ENCODE measurements around the gene IRAG1.

IRAG1 gene

DNA sequence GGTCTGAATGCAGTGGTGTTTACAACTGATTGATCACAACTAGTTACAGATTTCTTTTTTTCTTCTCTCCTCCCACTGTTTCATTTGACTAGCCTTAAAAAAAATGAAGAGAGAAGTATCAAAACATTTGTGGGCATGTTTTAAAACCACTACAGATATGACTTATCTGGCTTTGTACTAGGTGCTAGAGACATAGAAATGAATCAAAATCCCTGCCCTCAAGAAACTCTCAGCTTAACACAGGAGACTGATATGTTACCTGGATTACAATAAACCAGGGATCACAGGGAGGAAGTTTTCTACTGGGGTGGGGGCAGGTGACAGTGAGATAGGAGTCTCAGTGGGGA is 32.3 kb upstream of the IRAG1 start:
- Histone ChIP-seq H2AFZ (ENCODE audit: low read depth, low read length, severe bottlenecking) (no peak overlapping the region), H3K9ac (ENCODE audit: low read length) (no peak overlapping the region), H3K27ac (ENCODE audit: low read depth, low read length) (no peak overlapping the region), H3K4me2 (ENCODE audit: low read depth, low read length, poor library complexity, severe bottlenecking) (no peak overlapping the region), H3K27me3 (ENCODE audit: low read length) (no peaks in the 10 kb centered on the region), H3K9me3 (ENCODE audit: insufficient read depth, low read length) (no peaks in the 10 kb centered on the region), H3K36me3 (ENCODE audit: low read length) (no peaks in the 10 kb centered on the region), H3K4me3 (ENCODE audit: insufficient read depth, low read length, poor library complexity, severe bottlenecking) (no peak overlapping the region), H3K9me2 (replicated peaks; ENCODE audit: insufficient read depth, low read length) (no peaks in the 10 kb centered on the region), H4K20me1 (ENCODE audit: low read depth, low read length) (no peaks in the 10 kb centered on the region), H3K79me2 (ENCODE audit: insufficient read depth, low read length) (no peaks in the 10 kb centered on the region), H3F3A (ENCODE audit: insufficient read depth) (no peaks in the 10 kb centered on the region)
- TF ChIP-seq EZH2phosphoT487 (conservative IDR thresholded peaks at IDR 0.05; ENCODE audit: low read length), result no peak
- TF ChIP-seq, protein P1, sequence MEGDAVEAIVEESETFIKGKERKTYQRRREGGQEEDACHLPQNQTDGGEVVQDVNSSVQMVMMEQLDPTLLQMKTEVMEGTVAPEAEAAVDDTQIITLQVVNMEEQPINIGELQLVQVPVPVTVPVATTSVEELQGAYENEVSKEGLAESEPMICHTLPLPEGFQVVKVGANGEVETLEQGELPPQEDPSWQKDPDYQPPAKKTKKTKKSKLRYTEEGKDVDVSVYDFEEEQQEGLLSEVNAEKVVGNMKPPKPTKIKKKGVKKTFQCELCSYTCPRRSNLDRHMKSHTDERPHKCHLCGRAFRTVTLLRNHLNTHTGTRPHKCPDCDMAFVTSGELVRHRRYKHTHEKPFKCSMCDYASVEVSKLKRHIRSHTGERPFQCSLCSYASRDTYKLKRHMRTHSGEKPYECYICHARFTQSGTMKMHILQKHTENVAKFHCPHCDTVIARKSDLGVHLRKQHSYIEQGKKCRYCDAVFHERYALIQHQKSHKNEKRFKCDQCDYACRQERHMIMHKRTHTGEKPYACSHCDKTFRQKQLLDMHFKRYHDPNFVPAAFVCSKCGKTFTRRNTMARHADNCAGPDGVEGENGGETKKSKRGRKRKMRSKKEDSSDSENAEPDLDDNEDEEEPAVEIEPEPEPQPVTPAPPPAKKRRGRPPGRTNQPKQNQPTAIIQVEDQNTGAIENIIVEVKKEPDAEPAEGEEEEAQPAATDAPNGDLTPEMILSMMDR (IDR thresholded peaks at IDR 0.05; ENCODE audit: insufficient read depth, low read length, poor library complexity, severe bottlenecking), result no peak

DNA sequence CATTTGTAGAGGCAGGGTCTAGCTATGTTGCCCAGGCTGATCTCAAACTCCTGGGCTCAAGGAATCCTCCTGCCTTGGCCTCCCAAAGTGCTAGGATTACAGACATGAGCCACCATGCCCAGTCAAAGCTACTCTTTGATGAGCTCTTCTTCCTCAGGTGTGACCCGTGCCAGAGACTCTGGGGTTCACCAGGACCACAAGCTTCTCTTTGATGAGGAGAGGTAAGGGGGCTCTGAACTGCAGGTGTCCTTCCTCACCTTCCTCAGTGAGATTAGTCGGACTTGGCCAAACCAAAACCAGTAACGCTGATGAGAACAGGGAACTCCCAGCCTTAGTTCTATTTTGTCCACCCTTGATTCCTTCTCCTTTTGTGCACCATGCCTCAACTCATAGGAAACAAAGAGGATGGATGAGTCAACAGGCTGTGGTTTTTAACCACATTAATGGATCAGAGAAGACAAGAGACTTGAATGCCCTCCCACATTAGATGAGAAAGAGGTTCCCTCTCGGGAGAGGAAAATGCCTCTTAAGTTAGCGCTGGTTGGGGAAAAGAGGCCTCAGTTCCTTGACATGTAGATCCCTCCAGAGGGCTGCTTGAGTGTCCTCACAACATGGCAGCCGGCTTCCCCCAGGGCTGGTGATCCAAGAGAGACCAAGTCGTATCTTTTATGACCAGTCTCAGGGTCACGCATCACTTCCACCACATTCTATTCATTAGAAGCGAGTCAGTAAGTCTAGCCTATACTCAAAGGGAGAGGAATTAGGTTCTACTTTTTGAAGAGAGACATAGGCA is 31.8 kb upstream of the IRAG1 start:
- no peaks in the 10 kb centered on the region for H3K27me3 ChIP-seq (ENCODE audit: low read length)
- H3K4me2 ChIP-seq (ENCODE audit: low read depth, low read length, poor library complexity, severe bottlenecking), result no peak overlapping the region
- H3K9me3 ChIP-seq (ENCODE audit: insufficient read depth, low read length), result no peaks in the 10 kb centered on the region
- TF ChIP-seq, protein P1 (IDR thresholded peaks at IDR 0.05; ENCODE audit: insufficient read depth, low read length, poor library complexity, severe bottlenecking), result no peak
- no peak for TF ChIP-seq EZH2phosphoT487 (conservative IDR thresholded peaks at IDR 0.05; ENCODE audit: low read length)
- H3K36me3 ChIP-seq (ENCODE audit: low read length), result no peaks in the 10 kb centered on the region
- no peaks in the 10 kb centered on the region for H3K79me2 ChIP-seq (ENCODE audit: insufficient read depth, low read length)
- no peaks in the 10 kb centered on the region for H3F3A ChIP-seq (ENCODE audit: insufficient read depth)
- H3K27ac ChIP-seq (ENCODE audit: low read depth, low read length), result no peak overlapping the region
- H4K20me1 ChIP-seq (ENCODE audit: low read depth, low read length), result no peaks in the 10 kb centered on the region
- H3K9ac ChIP-seq (ENCODE audit: low read length), result no peak overlapping the region
- H2AFZ ChIP-seq (ENCODE audit: low read depth, low read length, severe bottlenecking), result no peak overlapping the region
- H3K9me2 ChIP-seq (replicated peaks; ENCODE audit: insufficient read depth, low read length), result no peaks in the 10 kb centered on the region
- no peak overlapping the region for H3K4me3 ChIP-seq (ENCODE audit: insufficient read depth, low read length, poor library complexity, severe bottlenecking)

DNA sequence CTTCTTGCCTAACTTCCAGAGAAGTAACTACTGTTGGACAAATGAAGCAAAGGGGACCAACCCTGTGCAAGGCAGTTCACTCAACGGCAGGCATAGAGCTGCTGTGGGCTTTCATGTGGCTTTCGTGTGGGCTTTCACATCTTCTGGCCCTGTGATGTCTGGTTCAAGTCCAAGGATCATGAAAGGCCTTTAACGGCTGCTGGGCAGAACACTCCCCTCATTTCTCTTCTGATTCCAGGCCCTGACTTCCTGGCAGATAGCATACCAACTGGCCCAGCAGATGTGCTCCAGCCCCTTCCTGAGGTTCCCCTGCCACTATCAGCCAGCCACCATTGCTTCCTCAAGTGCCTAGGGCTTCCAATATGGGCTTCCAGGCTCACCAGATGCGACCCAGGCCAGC is 28.8 kb upstream of the IRAG1 start:
- Histone ChIP-seq H3K27ac (ENCODE audit: low read depth, low read length) (no peak overlapping the region), H3K9ac (ENCODE audit: low read length) (no peak overlapping the region), H3K79me2 (ENCODE audit: insufficient read depth, low read length) (no peaks in the 10 kb centered on the region), H3K4me3 (ENCODE audit: insufficient read depth, low read length, poor library complexity, severe bottlenecking) (no peak overlapping the region), H3K9me3 (ENCODE audit: insufficient read depth, low read length) (no peaks in the 10 kb centered on the region), H3K36me3 (ENCODE audit: low read length) (no peaks in the 10 kb centered on the region), H2AFZ (ENCODE audit: low read depth, low read length, severe bottlenecking) (no peak overlapping the region), H3F3A (ENCODE audit: insufficient read depth) (no peaks in the 10 kb centered on the region), H3K9me2 (replicated peaks; ENCODE audit: insufficient read depth, low read length) (no peaks in the 10 kb centered on the region), H3K27me3 (ENCODE audit: low read length) (no peaks in the 10 kb centered on the region), H3K4me2 (ENCODE audit: low read depth, low read length, poor library complexity, severe bottlenecking) (no peak overlapping the region), H4K20me1 (ENCODE audit: low read depth, low read length) (no peaks in the 10 kb centered on the region)
- TF ChIP-seq, protein P1 (IDR thresholded peaks at IDR 0.05; ENCODE audit: insufficient read depth, low read length, poor library complexity, severe bottlenecking), result no peak
